Gastroesophageal sphincter (tissue), 4 donors: ENCODE results near the gene TMCO5A. TPM values are rescaled to one million over a fixed set of nuclear protein-coding genes. Genes with fewer than 3 reads are reported as not detected.

ENCODE experiments used
- ATAC-seq: fragments of 150-250 bp; one replicate; pipeline ENCODE4 v1.9.1; 2016; ENCODE audit warnings: mild to moderate bottlenecking, moderate library complexity
- H3K27ac ChIP-seq, 4 donors: fragments of 200-600 bp; sonication (generic) in 3 of 4; 1 replicate in 3 of 4; 2 replicates in 1 of 4; pipeline ENCODE4 v1.5.1; 2016 to 2019
- H3K27me3 ChIP-seq: fragments of 200-600 bp; sonication (generic); one replicate; pipeline ENCODE4 v1.5.1; 2019
- H3K36me3 ChIP-seq, 2 donors: fragments of 200-600 bp; sonication (generic); one replicate each; pipeline ENCODE4 v1.5.1; 2019; ENCODE audit warnings: control low read depth in 1 of 2
- H3K4me1 ChIP-seq, 3 donors: fragments of 200-600 bp; sonication (generic); 1 replicate in 2 of 3; 2 replicates in 1 of 3; pipeline ENCODE4 v1.5.1; 2016 to 2019; ENCODE audit warnings: control low read depth in 2 of 3
- H3K4me3 ChIP-seq, 2 donors: fragments of 200-600 bp; sonication (generic); one replicate each; pipeline ENCODE4 v1.5.1; 2019; ENCODE audit warnings: mild to moderate bottlenecking in 1 of 2, moderate library complexity in 1 of 2
- H3K9me3 ChIP-seq, 3 donors: fragments of 200-600 bp; sonication (generic); one replicate each; pipeline ENCODE4 v1.5.1; 2017 to 2019; ENCODE audit warnings: control low read depth in 2 of 3
- CTCF ChIP-seq, 4 experiments: fragments of 200-600 bp in 2 of 4; fragments of 450-650 bp in 2 of 4; sonication (generic) in 1 of 4; IDR thresholded peaks; one replicate each; pipeline ENCODE4 v1.5.1; 2017 to 2019; ENCODE audit warnings: antibody characterized with exemption in 4 of 4, mild to moderate bottlenecking in 2 of 4, moderate library complexity in 2 of 4
- EP300 ChIP-seq: sonication (generic); formaldehyde crosslinking; IDR thresholded peaks from one replicate; pipeline ENCODE4 v1.6.1; 2017; ENCODE audit warnings: antibody characterized with exemption, mild to moderate bottlenecking
- POLR2A ChIP-seq, 2 donors: fragments of 450-650 bp; IDR thresholded peaks; one replicate each; pipeline ENCODE4 v1.6.1; 2017; ENCODE audit warnings: antibody characterized with exemption in 2 of 2, mild to moderate bottlenecking in 2 of 2, moderate library complexity in 1 of 2
- POLR2AphosphoS5 ChIP-seq: sonication (generic); formaldehyde crosslinking; IDR thresholded peaks from one replicate; pipeline ENCODE4 v1.6.1; 2017; ENCODE audit warnings: antibody characterized with exemption
- WGBS, 2 donors: methylation state at CpG; one replicate each; pipeline ENCODE4 v1.1.5; 2018; ENCODE audit warnings: low coverage in 1 of 2; 5-methylcytosine and 5-hydroxymethylcytosine counted together
- total RNA-seq, 4 donors: library from RNA; depleted of rRNA; stranded (reverse); fragments of >200 nt; gene quantifications; one replicate each; pipeline ENCODE4 v1.1.0, GENCODE V29; 2016

TMCO5A gene
- total RNA-seq, 4 donors from 2014 or later, result not detected

GRCh38 chr15:37981775-37982174 lies 47.3 kb downstream of the TMCO5A start:
- H3K27ac ChIP-seq, result no peak overlapping the region
- 25 to 37% methylated on average over 1 to 3 of the region's 3 CpGs for WGBS, 2 donors

GRCh38 chr15:37984368-37984767 lies 49.9 kb downstream of the TMCO5A start:
- H3K9me3 ChIP-seq, result peaks cover 0 to 9% (median 0%) of the 10 kb centered on the region in 3 donors
- no peaks in the 10 kb centered on the region for H3K36me3 ChIP-seq
- no peaks in the 10 kb centered on the region for H3K27me3 ChIP-seq
- H3K4me3 ChIP-seq, result no peak overlapping the region
- 90 to 100% methylated on average over 1 of the region's 1 CpG for WGBS, 2 donors
- no peak for ATAC-seq
- H3K27ac ChIP-seq, result no peak overlapping the region
- TF ChIP-seq CTCF (IDR thresholded peaks at IDR 0.05) (no peak), EP300 (no peak), POLR2A (IDR thresholded peaks at IDR 0.05) (no peak), POLR2AphosphoS5 (no peak)
- H3K4me1 ChIP-seq, result no peaks in the 10 kb centered on the region

More at GRCh38 chr15:37981775-37982174, 47.3 kb downstream of the TMCO5A start:
- ATAC-seq, result no peak
- H3K4me1 ChIP-seq, result no peaks in the 10 kb centered on the region
- H3K9me3 ChIP-seq, result no peaks in the 10 kb centered on the region
- no peak overlapping the region for H3K4me3 ChIP-seq
- H3K36me3 ChIP-seq, result no peaks in the 10 kb centered on the region
- peaks cover 11% of the 10 kb centered on the region for H3K27me3 ChIP-seq
- TF ChIP-seq CTCF (IDR thresholded peaks at IDR 0.05) (peak in 1 of 4 experiments; percentile 32), EP300 (no peak)

- peaks cover 0 to 3% (median 0%) of the 10 kb centered on the region in 3 donors for H3K4me1 ChIP-seq
- H3K27ac ChIP-seq, result no peak overlapping the region
- ATAC-seq, result peak; percentile 55
- H3K27me3 ChIP-seq, result no peaks in the 10 kb centered on the region
- no peak overlapping the region for H3K4me3 ChIP-seq
- no peaks in the 10 kb centered on the region for H3K36me3 ChIP-seq
- 5 to 14% methylated on average over 4 to 6 of the region's 8 CpGs for WGBS, 2 donors
- TF ChIP-seq POLR2AphosphoS5, result no peak
- no peak for TF ChIP-seq POLR2A (IDR thresholded peaks at IDR 0.05)
- TF ChIP-seq CTCF (IDR thresholded peaks at IDR 0.05), result peak in 3 of 4 experiments; percentile 39 to 65 (median 50)
- TF ChIP-seq EP300, result no peak
- no peaks in the 10 kb centered on the region for H3K9me3 ChIP-seq
These were observed 61.3 kb downstream of the TMCO5A start for GRCh38 chr15:37995461-37996347.
